IMR-90 (cell line): ENCODE results near the gene KRT35. TPM values are rescaled to one million over a fixed set of nuclear protein-coding genes. Genes with fewer than 3 reads are reported as not detected.
A peak's percentile ranks its signal among the peaks of the same experiment; 100 is the strongest.

Experiments used
- ATAC-seq: fragments of 200-7000 bp; cut with Tn5 transposase; 2 replicates; pipeline ENCODE4 v1.9.1; 2020; ENCODE audit warnings: low read depth, mild to moderate bottlenecking, moderate library complexity
- BruUV-seq: library from RNA; stranded (reverse); fragments of 400-500 nt; replicated peaks from 2 replicates; lab custom pipeline; 2021; lab: Mats Ljungman, UMichigan
- CTCF ChIA-PET: fragments of 300-600 bp; formaldehyde crosslinking; extraction: SDS; loops from one replicate; lab custom pipeline; 2021; ENCODE audit warnings: antibody characterized with exemption; lab: Yijun Ruan, JAX
- POLR2A ChIA-PET: fragments of 300-600 bp; sonication (Branson Sonifier 250); formaldehyde crosslinking; loops from one replicate; lab custom pipeline; 2022; ENCODE audit warnings: antibody characterized with exemption; ENCODE audit not compliant: unreplicated experiment; lab: Charles Lee
- DNase-seq: peaks from one replicate; pipeline ENCODE4 v3.0.0; 2013
- H2AFZ ChIP-seq: replicated peaks from 2 replicates; pipeline ENCODE3; 2013; ENCODE audit warnings: low read length, mild to moderate bottlenecking; ENCODE audit not compliant: poor library complexity
- H2AK5ac ChIP-seq: 2 replicates; pipeline ENCODE4 v1.6.1; 2013; ENCODE audit warnings: low read depth, low read length, inconsistent platforms
- H2AK9ac ChIP-seq: replicated peaks from 2 replicates; pipeline ENCODE3; 2013; ENCODE audit warnings: mild to moderate bottlenecking, low read depth, low read length, moderate library complexity; ENCODE audit not compliant: poor library complexity
- H2BK120ac ChIP-seq: 2 replicates; pipeline ENCODE4 v1.6.1; 2013; ENCODE audit warnings: low read depth, low read length, inconsistent platforms
- H2BK15ac ChIP-seq: 3 replicates; pipeline ENCODE4 v1.6.1; 2013; ENCODE audit warnings: low read depth, low read length, inconsistent platforms
- H2BK20ac ChIP-seq: 2 replicates; pipeline ENCODE4 v1.6.1; 2013; ENCODE audit warnings: low read depth, mild to moderate bottlenecking, inconsistent platforms, low read length, moderate library complexity
- H2BK5ac ChIP-seq: 2 replicates; pipeline ENCODE4 v1.6.1; 2013; ENCODE audit warnings: mild to moderate bottlenecking, low read depth, low read length, inconsistent platforms; ENCODE audit not compliant: poor library complexity, severe bottlenecking
- H3K14ac ChIP-seq: replicated peaks from 2 replicates; pipeline ENCODE4 v1.6.1; 2013; ENCODE audit warnings: low read depth, low read length, inconsistent platforms
- H3K18ac ChIP-seq: 2 replicates; pipeline ENCODE4 v1.6.1; 2013; ENCODE audit warnings: low read depth, low read length, control low read depth
- H3K23ac ChIP-seq: 2 replicates; pipeline ENCODE4 v1.6.1; 2013; ENCODE audit warnings: low read depth, low read length, inconsistent platforms
- H3K27ac ChIP-seq: 2 replicates; pipeline ENCODE4 v1.5.1; 2013; ENCODE audit warnings: mild to moderate bottlenecking, control low read depth, low read length; ENCODE audit not compliant: insufficient read depth
- H3K27me3 ChIP-seq: 2 replicates; pipeline ENCODE4 v1.6.1; 2013; ENCODE audit warnings: low read length; ENCODE audit not compliant: control insufficient read depth, insufficient read depth
- H3K36me3 ChIP-seq: 2 replicates; pipeline ENCODE4 v1.6.1; 2013; ENCODE audit warnings: low read length, mixed read lengths; ENCODE audit not compliant: control insufficient read depth, insufficient read depth
- H3K4ac ChIP-seq: 2 replicates; pipeline ENCODE4 v1.6.1; 2013; ENCODE audit warnings: low read depth, low read length, inconsistent platforms
- H3K4me1 ChIP-seq: 2 replicates; pipeline ENCODE4 v1.6.1; 2013; ENCODE audit warnings: low read length, mixed read lengths; ENCODE audit not compliant: control insufficient read depth, insufficient read depth
- H3K4me2 ChIP-seq: 2 replicates; pipeline ENCODE4 v1.6.1; 2013; ENCODE audit warnings: low read depth, mild to moderate bottlenecking, control low read depth, low read length, moderate library complexity
- H3K4me3 ChIP-seq: 2 replicates; pipeline ENCODE4 v1.5.1; 2013; ENCODE audit warnings: low read depth, mild to moderate bottlenecking, control low read depth, low read length, moderate library complexity; ENCODE audit not compliant: insufficient read depth
- H3K56ac ChIP-seq: 2 replicates; pipeline ENCODE4 v1.6.1; 2013; ENCODE audit warnings: low read length, inconsistent platforms; ENCODE audit not compliant: insufficient read depth; ENCODE audit errors: extremely low read depth
- H3K79me1 ChIP-seq, 2 experiments: 2 replicates each; pipeline ENCODE4 v1.6.1; 2013; ENCODE audit warnings: low read length in 2 of 2, inconsistent platforms in 1 of 2, low read depth in 1 of 2
- H3K9ac ChIP-seq: 2 replicates; pipeline ENCODE4 v1.6.1; 2013; ENCODE audit warnings: low read depth, low read length, control low read depth
- H3K9me1 ChIP-seq: 2 replicates; pipeline ENCODE4 v1.6.1; 2013; ENCODE audit warnings: low read length, inconsistent platforms; ENCODE audit not compliant: insufficient read depth
- H3K9me3 ChIP-seq: 2 replicates; pipeline ENCODE4 v1.6.1; 2013; ENCODE audit warnings: low read length; ENCODE audit not compliant: control insufficient read depth, insufficient read depth
- H4K20me1 ChIP-seq: 2 replicates; pipeline ENCODE4 v1.6.1; 2013; ENCODE audit warnings: low read length, inconsistent platforms; ENCODE audit not compliant: insufficient read depth
- H4K5ac ChIP-seq: 2 replicates; pipeline ENCODE4 v1.6.1; 2013; ENCODE audit warnings: mild to moderate bottlenecking, low read depth, low read length, control low read depth
- H4K8ac ChIP-seq, 2 experiments: 2 replicates each; pipeline ENCODE4 v1.6.1; 2013; ENCODE audit warnings: low read depth in 2 of 2, low read length in 2 of 2, control low read depth in 1 of 2, inconsistent platforms in 1 of 2
- H4K91ac ChIP-seq: 2 replicates; pipeline ENCODE4 v1.6.1; 2013; ENCODE audit warnings: low read depth, low read length, inconsistent platforms; ENCODE audit not compliant: insufficient read depth
- CEBPB ChIP-seq: IDR thresholded peaks from 2 replicates; pipeline ENCODE4 v1.6.1; 2012; ENCODE audit warnings: low read depth, low read length, improper control_type of control experiment
- FOS ChIP-seq: fragments of 150-350 bp; IDR thresholded peaks from 2 replicates; pipeline ENCODE4 v1.6.1; 2016; ENCODE audit warnings: low read depth, low read length
- MAZ ChIP-seq: IDR thresholded peaks from 2 replicates; pipeline ENCODE4 v1.6.1; 2012; ENCODE audit warnings: low read depth, mild to moderate bottlenecking, low read length, improper control_type of control experiment, moderate library complexity, borderline replicate concordance
- POLR2A ChIP-seq: IDR thresholded peaks from 2 replicates; pipeline ENCODE4 v1.6.1; 2012; ENCODE audit warnings: mild to moderate bottlenecking, low read depth, low read length
- WGBS, 2 experiments: methylation state at CpG; one replicate each; pipeline versions ENCODE4 v1.1.5 to v1.1.7; 2013; ENCODE audit warnings: missing lambda C conversion rate in 2 of 2; ENCODE audit not compliant: insufficient read length in 1 of 2; ENCODE audit errors: extremely low coverage in 2 of 2; 5-methylcytosine and 5-hydroxymethylcytosine counted together
- dilution Hi-C: fragments of 300-500 bp; cut with HindIII; formaldehyde crosslinking; loops from one replicate; pipeline ENCODE4 v1.14.3; 2018; ENCODE audit warnings: low sequenced_read_pairs; ENCODE audit not compliant: unreplicated experiment
- in situ Hi-C: fragments of 300-500 bp; cut with MboI; formaldehyde crosslinking; loops from 3 replicates; pipeline ENCODE4 v1.14.3; 2019; ENCODE audit warnings: low sequenced_read_pairs, inconsistent platforms, mixed read lengths
- intact Hi-C: fragments of 100-400 bp; cut with micrococcal nuclease; formaldehyde crosslinking; loops from 2 replicates; pipeline ENCODE4 v1.10.0; 2022
- polyA plus RNA-seq, 3 experiments: library from polyadenylated mRNA; depleted of rRNA; stranded (reverse); fragments of >200 nt; gene quantifications; 2 replicates each; pipeline ENCODE4 v1.2.3, GENCODE V29; 2012; ENCODE audit warnings: low replicate concordance in 1 of 3
- total RNA-seq: library from RNA; depleted of rRNA; stranded (reverse); fragments of >200 nt; gene quantifications from 2 replicates; pipeline ENCODE4 v1.2.3, GENCODE V29; 2012

KRT35 gene
- total and polyA plus RNA-seq, 2 of the 4 experiments (the other 2 are of a cell fraction), result not detected

DNA sequence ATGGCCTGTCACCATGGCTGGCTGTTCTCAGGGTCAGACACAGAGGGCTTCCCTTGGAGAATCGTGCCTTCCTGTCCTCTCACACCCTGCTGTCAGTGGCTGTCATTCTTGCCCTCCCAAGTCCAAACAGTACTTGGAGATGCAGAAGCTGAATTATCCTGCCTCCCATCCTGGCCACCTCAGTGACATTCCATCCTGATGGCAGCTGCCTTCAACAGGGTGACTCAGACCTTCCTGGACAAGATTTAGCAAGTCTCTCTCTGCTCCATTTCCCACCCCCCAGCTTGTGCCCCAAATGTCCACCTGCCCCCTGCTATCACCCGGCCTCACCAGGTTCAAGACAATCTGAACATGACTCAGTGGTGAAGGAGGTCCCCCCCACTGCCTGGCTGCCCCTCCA is 13.6 kb upstream of the KRT35 start:
- Histone ChIP-seq H3K23ac (peak overlapping the region; percentile 76; the same call in 1 of the 2 replicates), H4K8ac (peak overlapping the region; percentile 48 to 54), H2BK15ac (peak overlapping the region; percentile 82; the same call in 2 of the 3 replicates), H3K79me1 (no peaks in the 10 kb centered on the region), H2AK5ac (peak overlapping the region; percentile 97), H3K4me1 (peaks cover 17% of the 10 kb centered on the region), H3K56ac (no peak overlapping the region), H3K9ac (no peak overlapping the region), H2BK5ac (peak overlapping the region; percentile 86), H3K4me2 (no peak overlapping the region), H3K9me3 (no peaks in the 10 kb centered on the region), H3K36me3 (no peaks in the 10 kb centered on the region), H2AK9ac (peak overlapping the region; percentile 81), H4K91ac (peak overlapping the region; percentile 82), H3K4me3 (no peak overlapping the region), H4K5ac (peak overlapping the region; percentile 69), H3K4ac (peak overlapping the region; percentile 91), H2BK20ac (peak overlapping the region; percentile 94), H3K9me1 (peaks cover 19% of the 10 kb centered on the region), H3K14ac (peak overlapping the region; percentile 96; the same call in 1 of the 2 replicates), H4K20me1 (no peaks in the 10 kb centered on the region), H2AFZ (peak overlapping the region; percentile 54), H3K27ac (no peak overlapping the region; the same call in 1 of the 2 replicates), H3K18ac (peak overlapping the region; percentile 49; the same call in 1 of the 2 replicates), H3K27me3 (no peaks in the 10 kb centered on the region), H2BK120ac (peak overlapping the region; percentile 94)
- DNase-seq (peak; percentile 39), ATAC-seq (peak; percentile 27)
- BruUV-seq, result no TSS peak
- ChIA-PET POLR2A (interaction anchor here (0.7 kb wide), 1 partner anchor 9 kb away, joined by 4 read pairs; no protein-coding TSS in a partner anchor), CTCF (no interaction called here)
- no peak for TF ChIP-seq POLR2A
- peak; percentile 29; the same call in 1 of the 2 replicates for TF ChIP-seq CEBPB
- TF ChIP-seq MAZ, result no peak
- peak; percentile 37; the same call in 1 of the 2 replicates for TF ChIP-seq FOS
- intact Hi-C loops, result no loop called here
- in situ Hi-C loops, result no loop called here
- dilution Hi-C loops, result no loop called here
- WGBS, 2 experiments, result 20% methylated on average over 1 of the region's 2 CpGs; no CpG with 5 or more reads in 1 of the 2 experiments
